HG02970 (cell line): Measurements from ENCODE around the gene IL1R1.

Source experiments
- ATAC-seq: cut with Tn5 transposase; IDR thresholded peaks from one replicate; pipeline ENCODE4 v1.9.1; 2021; ENCODE audit warnings: mild to moderate bottlenecking, moderate library complexity, moderate number of reproducible peaks; ENCODE audit not compliant: unreplicated experiment, low FRiP score

Gene IL1R1

DNA sequence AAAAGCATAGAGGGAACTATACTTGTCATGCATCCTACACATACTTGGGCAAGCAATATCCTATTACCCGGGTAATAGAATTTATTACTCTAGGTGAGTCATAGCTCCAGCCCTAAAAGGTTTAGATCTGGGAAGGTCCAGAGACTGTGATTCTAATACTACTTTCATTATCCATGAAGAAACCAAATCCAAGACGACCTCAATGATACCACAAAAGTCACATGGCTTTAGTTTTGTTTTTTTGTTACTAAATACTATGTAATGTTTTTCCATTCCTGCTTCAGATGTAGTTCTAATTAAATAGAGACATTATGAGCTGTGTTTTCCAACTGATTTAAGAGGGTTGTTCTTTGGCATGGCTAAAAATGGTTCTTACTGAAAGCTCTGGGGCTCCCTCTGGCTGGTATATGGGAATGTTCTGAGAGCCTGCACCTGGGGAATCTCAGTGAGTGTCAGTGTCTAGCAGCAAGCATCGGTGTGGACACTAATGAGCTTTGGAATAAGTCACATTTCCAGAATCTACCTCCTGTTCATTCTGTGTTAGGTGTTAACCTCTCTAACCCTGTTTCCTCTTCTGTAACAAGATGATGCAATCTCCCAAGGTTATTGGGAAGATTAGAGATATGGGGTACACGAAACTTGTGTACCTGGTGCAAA lies 23.8 kb downstream of the IL1R1 start:
- ATAC-seq = no peak

DNA sequence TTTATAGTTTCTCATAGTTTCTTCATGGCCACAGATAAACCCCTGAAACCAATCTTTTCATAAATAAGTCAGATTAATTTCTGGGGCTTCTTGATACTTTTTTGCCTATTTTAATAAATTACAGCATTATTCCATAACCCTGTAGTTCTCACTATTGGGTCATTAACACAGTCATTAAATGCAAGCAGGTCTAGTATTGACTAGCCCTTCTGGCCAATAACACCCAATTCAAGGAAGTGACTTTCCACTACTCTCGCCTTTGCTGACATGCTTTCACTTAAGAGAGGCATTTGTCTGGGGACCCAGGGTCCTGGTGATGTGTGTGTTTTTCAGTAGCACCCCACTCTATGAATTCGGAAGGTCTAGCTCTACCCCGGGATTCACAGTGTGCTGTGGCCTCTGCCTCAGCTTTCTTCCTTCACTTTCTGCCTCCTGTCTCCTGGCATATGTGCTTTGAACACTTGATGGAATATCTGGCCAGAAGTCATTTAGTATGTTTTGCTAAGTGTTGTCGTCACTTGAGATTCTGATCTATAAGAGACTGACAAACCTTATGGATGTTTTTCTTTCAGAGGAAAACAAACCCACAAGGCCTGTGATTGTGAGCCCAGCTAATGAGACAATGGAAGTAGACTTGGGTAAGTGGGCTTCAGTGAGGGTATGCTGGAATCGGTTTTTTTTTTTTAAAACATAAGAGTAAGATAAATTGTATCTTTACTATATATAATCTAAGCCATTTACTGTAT lies 25.7 kb downstream of the IL1R1 start:
- ATAC-seq = no peak

DNA sequence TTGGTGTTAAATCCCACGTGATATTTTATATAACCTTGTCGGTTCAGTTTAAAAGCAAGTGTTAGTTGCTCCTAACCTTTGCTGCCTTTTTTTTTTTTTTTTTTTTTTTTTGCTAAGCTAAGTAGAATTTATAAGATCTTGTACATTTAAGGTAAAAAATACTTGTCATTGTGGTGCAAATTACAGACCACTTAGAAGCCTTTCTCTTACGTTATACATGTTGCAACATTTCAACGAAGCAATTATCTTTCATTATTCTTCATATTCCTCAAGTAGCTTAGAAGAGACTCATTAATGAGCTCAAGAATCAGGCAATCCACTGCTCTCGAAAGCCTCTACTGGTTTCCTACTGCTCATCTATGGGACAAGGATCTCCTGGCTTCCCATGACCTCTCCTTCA lies 29.4 kb downstream of the IL1R1 start:
- no peak for ATAC-seq

DNA sequence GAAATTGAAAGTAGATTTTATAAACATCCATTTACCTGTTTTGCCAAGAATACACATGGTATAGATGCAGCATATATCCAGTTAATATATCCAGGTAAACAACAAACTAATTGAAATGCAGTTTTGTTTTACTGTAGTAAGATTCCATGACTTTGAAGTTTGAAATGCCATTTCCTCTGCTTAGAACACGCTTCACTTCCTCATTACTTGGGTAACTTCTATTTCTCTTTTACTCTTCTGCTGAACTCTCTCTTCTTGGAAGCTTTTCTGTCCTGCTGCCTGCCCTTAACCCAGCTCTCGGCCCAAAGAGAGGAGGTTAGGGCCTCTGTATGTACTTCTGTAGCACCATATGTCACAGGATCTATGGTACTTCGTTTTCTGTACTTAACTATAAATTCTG lies 30.2 kb downstream of the IL1R1 start:
- ATAC-seq = no peak

- ATAC-seq = no peak
Measured at GRCh38 chr2:102176172-102176571, 33.6 kb downstream of the IL1R1 start.

DNA sequence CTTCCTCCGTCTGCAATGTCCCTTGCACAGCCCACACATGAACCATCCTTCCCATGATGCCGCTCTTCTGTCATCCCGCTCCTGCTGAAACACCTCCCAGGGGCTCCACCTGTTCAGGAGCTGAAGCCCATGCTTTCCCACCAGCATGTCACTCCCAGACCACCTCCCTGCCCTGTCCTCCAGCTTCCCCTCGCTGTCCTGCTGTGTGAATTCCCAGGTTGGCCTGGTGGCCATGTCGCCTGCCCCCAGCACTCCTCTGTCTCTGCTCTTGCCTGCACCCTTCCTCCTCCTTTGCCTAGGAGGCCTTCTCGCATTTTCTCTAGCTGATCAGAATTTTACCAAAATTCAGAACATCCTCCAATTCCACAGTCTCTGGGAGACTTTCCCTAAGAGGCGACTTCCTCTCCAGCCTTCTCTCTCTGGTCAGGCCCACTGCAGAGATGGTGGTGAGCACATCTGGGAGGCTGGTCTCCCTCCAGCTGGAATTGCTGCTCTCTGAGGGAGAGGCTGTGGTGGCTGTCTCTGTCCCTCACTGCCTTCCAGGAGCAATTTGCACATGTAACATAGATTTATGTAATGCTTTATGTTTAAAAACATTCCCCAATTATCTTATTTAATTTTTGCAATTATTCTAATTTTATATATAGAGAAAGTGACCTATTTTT lies 35.4 kb downstream of the IL1R1 start:
- ATAC-seq = no peak

DNA sequence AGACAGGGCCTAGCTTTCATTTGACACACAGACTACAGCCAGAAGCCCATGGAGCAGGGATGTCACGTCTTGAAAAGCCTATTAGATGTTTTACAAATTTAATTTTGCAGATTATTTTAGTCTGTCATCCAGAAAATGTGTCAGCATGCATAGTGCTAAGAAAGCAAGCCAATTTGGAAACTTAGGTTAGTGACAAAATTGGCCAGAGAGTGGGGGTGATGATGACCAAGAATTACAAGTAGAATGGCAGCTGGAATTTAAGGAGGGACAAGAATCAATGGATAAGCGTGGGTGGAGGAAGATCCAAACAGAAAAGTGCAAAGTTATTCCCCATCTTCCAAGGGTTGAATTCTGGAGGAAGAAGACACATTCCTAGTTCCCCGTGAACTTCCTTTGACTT lies 36.5 kb downstream of the IL1R1 start:
- no peak for ATAC-seq

DNA sequence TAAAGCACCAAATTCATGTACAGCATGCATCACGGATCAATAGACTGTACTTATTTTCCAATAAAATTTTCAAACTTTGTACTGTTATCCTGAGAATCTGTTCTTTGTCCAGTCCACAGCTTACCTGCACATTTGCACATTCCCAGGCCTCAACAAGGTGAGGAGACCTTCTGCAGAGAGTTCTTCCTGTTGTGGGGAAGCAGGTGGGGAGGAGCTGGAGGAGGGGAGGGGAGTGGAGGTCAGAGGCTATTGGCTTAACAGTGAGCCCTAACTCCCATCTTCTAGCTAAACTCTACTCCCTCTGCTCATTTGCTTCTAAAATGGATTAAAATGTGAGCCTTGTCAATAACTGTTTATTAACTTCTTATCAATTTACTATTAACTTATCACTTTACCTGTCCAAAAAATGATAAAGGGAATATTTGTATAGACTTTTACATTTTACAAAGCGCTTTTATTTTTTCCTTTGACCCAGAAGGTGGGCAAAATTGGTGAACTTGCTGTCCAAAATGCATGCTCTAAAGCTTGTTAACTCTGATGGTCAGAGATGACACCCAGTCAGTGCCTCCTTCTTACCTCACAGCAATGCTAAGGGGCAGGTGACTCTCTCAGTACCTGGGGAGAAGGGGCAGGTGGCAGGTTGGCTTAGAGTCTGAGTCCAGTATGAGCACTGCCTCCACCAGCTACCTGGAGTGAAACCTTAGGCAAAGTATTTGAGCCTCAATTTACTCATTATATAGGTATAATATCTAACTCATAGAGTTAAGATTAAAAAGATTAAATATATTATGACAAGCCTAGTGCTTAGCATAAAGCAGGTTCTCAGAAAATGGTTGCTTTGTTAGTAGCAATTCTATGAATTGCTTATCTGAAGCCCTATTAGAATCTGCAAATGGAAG lies 37.5 kb downstream of the IL1R1 start:
- ATAC-seq = no peak

DNA sequence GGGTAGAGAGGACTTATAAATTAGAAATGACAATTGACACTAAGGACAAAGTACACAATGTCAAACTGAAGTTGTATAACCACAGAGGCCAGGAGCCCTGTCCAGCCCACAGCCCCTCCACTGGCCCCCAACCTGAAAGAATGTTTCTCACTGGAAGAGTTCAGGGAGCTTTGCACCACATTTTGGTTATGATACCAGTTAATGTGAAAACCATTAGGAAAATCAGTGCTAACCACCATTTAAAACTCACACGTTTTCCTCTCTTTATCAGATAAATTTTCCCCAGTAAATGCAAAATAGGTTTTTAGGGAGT lies 38.1 kb downstream of the IL1R1 start:
- no peak for ATAC-seq

GRCh38 chr2:102181376-102181775 lies 38.8 kb downstream of the IL1R1 start:
- ATAC-seq = no peak

DNA sequence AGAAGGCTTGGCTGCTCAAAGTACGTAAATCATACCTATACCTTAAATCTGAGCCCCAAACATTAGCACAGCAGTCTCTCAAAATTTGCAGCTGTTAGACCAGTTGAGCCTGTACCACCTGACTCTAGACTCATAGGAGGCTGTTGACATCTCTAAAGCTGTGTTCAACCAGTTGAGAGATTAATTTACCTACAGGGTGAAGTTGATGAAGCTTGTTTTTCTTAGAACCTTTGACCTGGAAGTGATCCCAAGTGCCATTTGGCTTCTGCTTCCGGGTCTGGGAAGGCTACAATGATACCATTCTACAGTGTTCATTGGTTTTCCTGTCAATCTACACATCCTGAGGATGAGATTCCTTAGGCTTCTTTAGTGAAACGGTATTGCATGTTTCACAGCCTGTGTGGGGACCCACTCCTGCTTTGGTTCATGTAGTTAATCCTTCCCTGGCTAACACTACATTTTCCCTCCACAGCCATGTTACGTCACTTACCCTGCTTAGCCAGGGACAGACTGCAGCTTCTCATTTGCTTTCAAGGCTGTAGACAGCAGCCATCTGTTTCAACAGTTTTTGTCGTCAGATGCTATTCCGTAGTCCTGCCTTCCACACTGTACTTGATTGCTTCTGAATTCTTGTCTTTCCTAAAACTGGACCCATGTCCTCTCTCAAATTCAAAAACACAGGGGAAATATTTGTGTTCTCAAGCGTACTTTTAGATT lies 39.5 kb downstream of the IL1R1 start:
- ATAC-seq = no peak

DNA sequence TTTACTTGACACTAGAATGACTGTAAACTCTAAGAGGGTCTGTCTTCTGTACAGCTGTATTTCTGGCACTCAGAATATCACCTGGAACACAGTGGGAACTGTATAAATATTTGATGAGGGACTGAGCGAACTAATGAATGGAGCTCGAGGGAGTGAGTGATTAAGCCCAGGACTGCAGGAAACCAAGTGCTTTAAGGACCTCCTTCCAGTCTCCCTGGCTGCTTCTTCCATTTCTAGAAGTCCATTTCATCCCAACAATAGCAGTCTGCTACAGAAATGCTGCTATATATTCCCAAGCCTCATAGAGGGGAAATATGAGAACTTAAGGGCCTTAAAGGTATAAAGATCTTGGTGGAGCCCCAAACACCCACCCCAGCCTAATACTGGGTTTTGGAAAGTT lies 41.5 kb downstream of the IL1R1 start:
- no peak for ATAC-seq

GRCh38 chr2:102184568-102184967 lies 42.0 kb downstream of the IL1R1 start:
- no peak for ATAC-seq

DNA sequence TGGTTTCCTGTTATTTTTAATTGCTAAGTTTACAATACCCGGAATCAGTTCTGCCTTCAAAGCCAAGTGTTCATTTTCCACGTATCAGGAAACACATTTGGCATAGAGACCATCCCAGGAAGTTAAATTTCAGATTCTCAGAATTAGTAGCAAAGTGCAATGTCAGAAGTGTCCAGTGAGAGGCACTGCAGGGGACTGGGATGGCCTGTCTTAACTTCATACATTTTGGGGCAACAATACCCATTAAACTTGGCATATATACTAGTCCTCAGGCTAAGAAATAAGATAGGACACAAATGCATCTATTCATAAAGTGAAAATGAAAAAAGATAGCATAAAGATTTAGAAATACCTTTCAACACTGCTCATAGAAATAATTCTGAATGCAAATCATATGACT lies 42.8 kb downstream of the IL1R1 start:
- no peak for ATAC-seq

GRCh38 chr2:102186791-102187495 lies 44.4 kb downstream of the IL1R1 start, which contains the start of gene IL1RL2:
Gene IL1RL2 (plus strand): TSS chr2:102187023. CDS start chr2:102187868, 845 bp downstream.
- no peak for ATAC-seq

GRCh38 chr2:102187496-102188150 lies 45.1 kb downstream of the IL1R1 start:
- ATAC-seq = no peak

DNA sequence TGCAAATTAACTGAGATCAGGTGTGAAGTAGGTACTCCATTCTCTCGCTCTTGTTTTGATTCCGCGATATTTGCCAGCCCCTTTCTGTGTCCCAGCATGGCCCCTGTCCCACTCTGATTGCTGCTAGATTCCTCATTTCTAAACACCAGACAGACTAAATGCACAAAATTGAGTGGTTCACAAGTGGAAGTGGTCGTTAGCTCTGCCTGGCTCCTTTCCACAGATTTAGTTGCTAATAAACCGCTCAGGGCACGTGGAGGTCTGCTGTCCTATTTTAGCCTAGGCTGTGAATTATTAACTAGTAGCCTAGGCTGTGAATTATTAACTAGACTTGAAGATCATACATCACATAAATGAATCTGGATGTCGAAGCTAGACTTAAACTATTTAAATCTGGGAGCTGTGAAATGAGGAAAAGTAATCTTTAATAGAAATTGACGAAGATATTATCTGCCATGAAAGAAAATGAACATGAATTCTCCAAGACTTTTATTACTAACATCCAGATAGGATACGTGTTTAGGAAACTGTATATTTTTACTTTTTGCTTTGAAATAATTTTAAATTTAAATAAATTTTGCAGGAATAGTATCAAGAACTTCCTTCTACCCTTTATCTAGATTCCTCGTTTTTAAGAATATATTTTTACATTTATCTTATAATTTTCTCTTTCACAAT lies 48.0 kb downstream of the IL1R1 start:
- no peak for ATAC-seq

- ATAC-seq = no peak
Measured at GRCh38 chr2:102191501-102191900, 49.0 kb downstream of the IL1R1 start.

- no peak for ATAC-seq
Measured at GRCh38 chr2:102193074-102193473, 50.5 kb downstream of the IL1R1 start.
